SKM-1 (cell line): ENCODE data around the gene SPAG16.
"Not testable (repeated sequence)": the region's sequence is repeated elsewhere in the genome, so short reads cannot be mapped to it uniquely, and the experiment has no call there.

Source experiments
- DNase-seq: peaks from one replicate; lab custom pipeline; 2025; ENCODE audit not compliant: unreplicated experiment; lab: John Stamatoyannopoulos, UW

SPAG16 gene

GRCh38 chr2:213408426-213409070 lies 124.3 kb downstream of the SPAG16 start:
- not testable (repeated sequence) for DNase-seq

DNA sequence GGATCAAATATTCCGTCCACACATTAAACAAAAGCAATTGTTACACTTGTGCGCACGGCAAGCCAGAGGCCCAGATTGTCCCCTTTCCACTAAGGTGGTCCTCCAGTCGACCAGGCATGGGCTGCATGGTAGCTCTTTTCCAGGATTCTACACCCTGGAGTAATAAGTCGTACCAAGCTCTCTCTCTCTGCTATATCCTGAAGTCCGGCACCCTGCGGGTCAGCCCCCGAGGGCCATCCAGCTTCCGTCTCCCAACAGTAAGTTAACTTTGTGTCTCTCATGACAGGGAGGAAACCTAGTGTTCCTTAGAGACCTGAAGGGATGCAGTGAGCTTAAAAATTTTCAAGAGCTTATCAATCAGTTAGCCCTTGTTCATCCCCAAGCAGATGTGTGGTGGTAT lies 126.4 kb downstream of the SPAG16 start:
- not testable (repeated sequence) for DNase-seq

GRCh38 chr2:213411582-213412289 lies 127.5 kb downstream of the SPAG16 start:
- no peak for DNase-seq

- DNase-seq, result no peak
These were observed 130.8 kb downstream of the SPAG16 start for GRCh38 chr2:213415093-213415492.

GRCh38 chr2:213416832-213417231 lies 132.6 kb downstream of the SPAG16 start:
- DNase-seq, result no peak

DNA sequence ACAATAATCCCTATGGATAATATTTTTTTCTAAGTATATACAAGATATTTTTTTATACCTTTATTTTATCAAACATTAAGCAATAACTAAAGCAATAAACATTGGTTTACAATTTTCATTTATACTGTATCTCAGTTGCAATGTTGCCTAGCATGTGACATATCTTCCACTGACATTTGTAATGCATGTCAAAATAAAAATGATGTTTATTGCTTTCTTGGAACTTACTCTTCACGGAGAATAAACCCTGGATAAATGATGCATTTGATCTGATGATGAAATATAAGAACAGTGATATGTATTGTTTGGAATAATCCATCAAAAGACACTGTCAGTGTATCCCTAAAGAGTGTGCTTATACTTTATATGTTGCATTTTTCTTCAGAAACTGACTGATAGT lies 135.7 kb downstream of the SPAG16 start:
- DNase-seq, result no peak

- DNase-seq, result no peak
These were observed 136.6 kb downstream of the SPAG16 start for GRCh38 chr2:213420828-213421385.

GRCh38 chr2:213422211-213422610 lies 137.9 kb downstream of the SPAG16 start:
- DNase-seq, result no peak

GRCh38 chr2:213425618-213426017 lies 141.4 kb downstream of the SPAG16 start:
- no peak for DNase-seq

- no peak for DNase-seq
These were observed 145.3 kb downstream of the SPAG16 start for GRCh38 chr2:213429516-213429915.

GRCh38 chr2:213443921-213444320 lies 159.7 kb downstream of the SPAG16 start:
- DNase-seq, result no peak

DNA sequence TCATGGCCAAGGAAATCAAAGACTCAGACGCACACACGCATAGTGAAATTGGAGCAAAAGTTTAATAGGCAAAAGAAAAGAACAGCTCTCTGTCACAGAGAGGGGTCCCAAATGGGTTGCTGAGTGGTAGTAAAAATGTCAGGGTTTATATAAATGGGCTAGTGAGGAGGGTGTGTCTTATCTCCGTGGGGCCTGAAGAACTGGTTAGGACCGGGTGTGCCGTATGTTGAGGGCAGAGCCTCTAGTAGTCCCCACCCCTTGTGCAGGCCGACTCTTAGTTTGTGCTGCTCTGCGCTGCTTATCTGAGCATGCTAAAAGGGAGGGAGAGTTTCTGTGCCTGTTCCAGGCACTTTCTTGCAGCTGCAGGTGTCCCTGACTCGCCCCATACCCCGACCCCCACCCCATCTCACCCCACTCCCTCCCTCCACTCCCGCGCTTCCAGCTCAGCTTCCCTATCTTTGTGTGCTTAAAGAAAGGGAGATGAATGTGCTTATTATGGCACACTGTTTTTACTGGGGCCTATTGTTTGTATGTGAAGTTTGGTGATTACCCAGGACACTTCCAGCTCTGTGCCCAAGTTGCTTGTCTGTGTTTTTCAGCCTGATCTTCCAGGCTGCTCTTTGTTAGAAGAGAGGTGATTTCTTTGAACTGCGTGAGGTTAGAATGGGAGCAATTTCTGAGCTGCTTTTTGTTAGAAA lies 167.4 kb downstream of the SPAG16 start:
- DNase-seq, result no peak

DNA sequence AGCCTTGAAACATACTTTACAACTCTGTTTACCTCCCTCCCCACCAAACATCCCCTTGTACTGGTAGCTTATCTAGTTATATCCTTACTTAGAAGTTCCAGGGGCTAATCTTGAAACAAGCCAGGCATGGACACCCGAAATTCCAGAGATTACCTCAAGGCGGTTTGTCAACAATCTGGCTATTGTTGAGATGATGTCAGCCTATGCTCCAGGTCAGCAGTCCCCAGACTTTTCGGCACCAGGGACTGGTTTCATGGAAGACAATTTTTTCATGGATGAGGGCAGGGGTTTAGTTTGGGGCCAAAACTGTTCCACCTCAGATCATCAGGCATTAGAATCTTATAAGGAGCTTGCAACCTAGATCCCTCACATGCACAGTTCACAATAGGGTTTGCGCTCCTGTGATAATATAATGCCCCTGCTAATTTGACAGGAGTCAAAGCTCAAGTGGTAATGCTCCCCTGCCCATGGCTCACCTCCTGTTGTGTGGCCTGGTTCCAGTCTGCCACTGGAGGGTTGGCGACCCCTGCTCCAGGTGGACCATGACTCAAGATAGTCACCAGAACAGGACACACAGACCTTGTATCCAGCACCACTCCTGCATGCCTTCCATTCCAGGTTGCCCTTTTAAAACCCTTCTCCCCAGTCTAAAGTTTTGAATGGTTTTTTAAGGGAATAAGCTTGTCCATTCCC lies 171.2 kb downstream of the SPAG16 start:
- no peak for DNase-seq

GRCh38 chr2:213475433-213475832 lies 191.2 kb downstream of the SPAG16 start:
- no peak for DNase-seq

DNA sequence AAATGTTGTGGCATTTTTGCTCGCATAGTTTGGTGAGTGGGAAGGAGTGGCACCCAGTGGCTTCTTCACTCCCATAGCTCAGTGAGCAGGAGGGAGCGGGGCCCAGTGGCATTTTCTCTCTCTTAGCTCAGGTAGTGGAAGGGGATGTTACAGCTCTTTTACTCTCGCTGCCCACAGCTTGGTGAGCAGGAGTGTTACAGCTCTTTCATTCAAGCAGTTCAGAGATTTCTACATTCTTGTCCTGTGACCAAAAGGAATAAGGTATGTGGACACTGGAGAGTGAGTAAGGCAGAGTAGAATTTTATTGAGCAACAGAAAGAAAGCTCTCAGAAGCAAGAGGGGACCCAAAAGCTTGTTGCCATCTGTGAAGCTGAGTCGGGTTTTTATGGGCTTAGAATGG lies 192.4 kb downstream of the SPAG16 start:
- DNase-seq, result no peak

GRCh38 chr2:213490087-213490486 lies 205.8 kb downstream of the SPAG16 start:
- no peak for DNase-seq

DNA sequence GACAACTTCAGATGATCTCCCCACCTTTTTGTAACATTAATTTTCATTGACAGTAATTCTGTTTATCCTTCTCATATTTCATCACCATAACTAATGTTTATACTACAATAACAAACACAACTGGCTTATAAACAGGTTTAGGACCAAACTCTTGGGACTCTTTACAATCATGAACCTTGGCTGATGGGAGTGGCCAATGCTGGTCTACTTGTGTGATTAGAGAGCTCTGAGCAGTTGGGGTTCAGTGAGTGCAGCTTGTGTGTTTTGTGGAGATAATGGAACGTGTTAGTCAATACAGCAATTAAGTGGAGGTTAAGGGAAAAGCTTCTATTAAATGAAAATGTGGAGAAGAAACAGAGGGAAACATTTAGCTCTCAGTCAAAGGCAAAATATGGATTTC lies 207.1 kb downstream of the SPAG16 start:
- DNase-seq, result no peak

DNA sequence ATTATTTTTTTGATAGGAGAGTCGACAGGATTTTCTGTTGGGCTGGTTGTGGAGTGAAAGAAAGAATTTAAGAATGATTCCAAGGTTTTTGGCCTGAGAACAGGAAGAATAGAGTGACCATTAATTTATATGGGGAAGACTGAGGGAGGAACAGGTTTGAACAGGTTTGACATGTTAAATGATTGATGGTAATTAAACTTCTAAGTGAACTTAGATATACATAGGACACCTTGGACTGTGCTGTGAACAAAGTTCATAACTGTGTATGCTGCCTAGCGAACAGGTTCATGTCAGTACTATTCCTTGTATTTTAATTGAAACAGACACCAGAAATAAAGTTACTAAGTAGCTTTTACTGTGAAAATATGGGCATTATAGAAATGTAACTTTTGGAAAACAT lies 212.0 kb downstream of the SPAG16 start:
- no peak for DNase-seq

DNA sequence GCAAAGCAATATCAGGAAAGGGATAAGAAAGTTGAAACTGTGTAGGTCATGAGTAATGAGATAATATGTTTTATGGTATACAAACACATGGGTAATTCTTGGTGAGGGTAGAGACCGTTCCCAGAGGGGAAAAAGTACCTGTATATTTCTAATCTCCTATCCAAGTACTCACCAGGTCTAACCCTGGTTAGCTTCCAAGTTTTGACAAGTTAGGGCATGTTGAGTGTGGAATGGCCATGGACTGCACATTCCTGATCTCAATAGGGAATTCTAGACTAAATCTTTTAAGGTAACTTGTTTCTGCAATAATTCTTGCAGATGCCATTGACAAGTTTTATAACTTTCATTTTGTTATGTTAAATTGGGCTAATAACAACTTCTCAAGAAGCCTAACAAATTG lies 216.6 kb downstream of the SPAG16 start:
- DNase-seq, result no peak

GRCh38 chr2:213524164-213524563 lies 239.9 kb downstream of the SPAG16 start:
- no peak for DNase-seq

DNA sequence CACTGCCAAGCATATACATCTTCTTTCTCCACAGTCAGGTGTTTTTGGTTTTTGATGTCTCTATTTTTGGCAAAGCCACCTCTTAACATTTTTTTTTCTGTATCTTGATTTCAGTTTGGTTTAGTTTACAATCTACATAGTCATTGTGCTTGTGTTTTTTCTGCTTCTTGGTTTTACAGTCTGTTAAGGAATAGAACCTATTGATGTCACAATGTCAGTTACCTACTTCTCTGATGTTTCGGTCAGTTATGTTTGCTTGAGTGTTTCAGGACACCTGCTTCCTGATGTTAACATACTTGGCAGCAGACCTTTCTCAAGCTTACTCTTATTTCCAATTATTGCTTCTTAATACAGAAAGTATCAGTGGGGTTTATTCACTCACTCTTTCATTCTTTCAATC lies 253.3 kb downstream of the SPAG16 start:
- DNase-seq, result no peak
